ENCODE data around the gene RTP3.

RTP3 gene

DNA sequence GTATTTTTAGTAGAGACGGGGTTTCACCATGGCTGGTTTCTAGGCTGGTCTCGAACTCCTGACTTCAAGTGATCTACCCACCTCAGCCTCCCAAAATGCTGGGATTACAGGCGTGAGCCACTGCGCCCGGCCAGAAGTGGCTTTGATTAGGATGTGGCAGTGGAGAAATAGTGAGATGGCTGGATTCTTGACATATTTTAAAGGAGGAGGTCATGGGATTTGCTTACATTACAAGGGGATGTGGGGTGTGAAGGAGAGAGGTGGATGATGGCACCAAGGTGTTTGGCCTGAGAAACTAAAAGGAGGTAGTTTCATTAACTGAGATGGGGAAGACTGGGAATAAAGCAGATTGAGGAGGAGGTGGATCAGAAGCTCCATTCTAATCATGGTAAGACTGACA is 18.1 kb upstream of the RTP3 start:
- H3K4me3 Mint-ChIP-seq = no peak overlapping the region
- H3K4me1 Mint-ChIP-seq = peaks cover 5% of the 10 kb centered on the region
- H3K9me3 Mint-ChIP-seq = peaks cover 11% of the 10 kb centered on the region
- TF ChIP-seq, protein P1, sequence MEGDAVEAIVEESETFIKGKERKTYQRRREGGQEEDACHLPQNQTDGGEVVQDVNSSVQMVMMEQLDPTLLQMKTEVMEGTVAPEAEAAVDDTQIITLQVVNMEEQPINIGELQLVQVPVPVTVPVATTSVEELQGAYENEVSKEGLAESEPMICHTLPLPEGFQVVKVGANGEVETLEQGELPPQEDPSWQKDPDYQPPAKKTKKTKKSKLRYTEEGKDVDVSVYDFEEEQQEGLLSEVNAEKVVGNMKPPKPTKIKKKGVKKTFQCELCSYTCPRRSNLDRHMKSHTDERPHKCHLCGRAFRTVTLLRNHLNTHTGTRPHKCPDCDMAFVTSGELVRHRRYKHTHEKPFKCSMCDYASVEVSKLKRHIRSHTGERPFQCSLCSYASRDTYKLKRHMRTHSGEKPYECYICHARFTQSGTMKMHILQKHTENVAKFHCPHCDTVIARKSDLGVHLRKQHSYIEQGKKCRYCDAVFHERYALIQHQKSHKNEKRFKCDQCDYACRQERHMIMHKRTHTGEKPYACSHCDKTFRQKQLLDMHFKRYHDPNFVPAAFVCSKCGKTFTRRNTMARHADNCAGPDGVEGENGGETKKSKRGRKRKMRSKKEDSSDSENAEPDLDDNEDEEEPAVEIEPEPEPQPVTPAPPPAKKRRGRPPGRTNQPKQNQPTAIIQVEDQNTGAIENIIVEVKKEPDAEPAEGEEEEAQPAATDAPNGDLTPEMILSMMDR (IDR thresholded peaks at IDR 0.05; ENCODE audit: unreplicated experiment in 3 of 3) = no peak
- peaks cover 31% of the 10 kb centered on the region for H3K27me3 Mint-ChIP-seq (ENCODE audit: low read depth)
- H3K36me3 Mint-ChIP-seq (ENCODE audit: low read depth) = no peaks in the 10 kb centered on the region
- no peak overlapping the region for H3K27ac Mint-ChIP-seq

DNA sequence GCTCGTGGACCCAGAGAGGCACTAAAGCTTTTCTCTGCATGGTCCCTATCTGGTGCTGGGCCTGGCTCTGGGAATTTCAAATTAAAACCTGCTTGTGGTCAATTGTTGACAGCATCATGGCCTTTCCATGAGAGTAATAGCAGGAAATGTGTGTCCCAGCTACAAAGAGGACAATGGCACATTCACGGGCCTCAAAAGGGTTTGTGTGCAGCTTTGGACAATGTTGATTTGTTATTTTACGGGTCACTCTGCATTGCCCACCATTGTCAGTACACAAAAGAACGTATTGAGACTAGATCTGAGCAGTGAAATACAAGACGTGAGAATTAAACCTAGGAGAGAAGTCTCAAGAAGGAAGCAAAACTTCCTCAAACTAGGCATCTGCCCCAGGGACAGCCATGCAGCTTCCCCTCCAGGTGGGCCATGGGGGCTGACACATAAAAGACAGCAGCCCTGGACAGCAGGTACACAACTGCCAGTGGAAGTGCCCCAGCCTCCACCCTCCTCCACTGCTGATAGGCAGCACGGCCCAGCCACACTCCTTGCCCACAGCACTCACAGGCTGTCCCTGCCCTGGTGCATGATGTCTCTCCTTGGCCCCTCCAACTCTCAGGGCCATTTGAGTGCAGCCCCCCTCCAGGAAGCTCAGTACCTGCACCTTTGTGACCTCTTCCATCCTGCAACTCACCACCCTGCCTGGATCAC is 17.1 kb upstream of the RTP3 start:
- no peak overlapping the region for H3K4me3 Mint-ChIP-seq
- H3K27ac Mint-ChIP-seq = no peak overlapping the region
- H3K27me3 Mint-ChIP-seq (ENCODE audit: low read depth) = peaks cover 24% of the 10 kb centered on the region
- no peaks in the 10 kb centered on the region for H3K36me3 Mint-ChIP-seq (ENCODE audit: low read depth)
- peaks cover 1% of the 10 kb centered on the region for H3K9me3 Mint-ChIP-seq
- H3K4me1 Mint-ChIP-seq = peaks cover 7% of the 10 kb centered on the region
- TF ChIP-seq, protein P1 (IDR thresholded peaks at IDR 0.05; ENCODE audit: unreplicated experiment in 3 of 3) = no peak

DNA sequence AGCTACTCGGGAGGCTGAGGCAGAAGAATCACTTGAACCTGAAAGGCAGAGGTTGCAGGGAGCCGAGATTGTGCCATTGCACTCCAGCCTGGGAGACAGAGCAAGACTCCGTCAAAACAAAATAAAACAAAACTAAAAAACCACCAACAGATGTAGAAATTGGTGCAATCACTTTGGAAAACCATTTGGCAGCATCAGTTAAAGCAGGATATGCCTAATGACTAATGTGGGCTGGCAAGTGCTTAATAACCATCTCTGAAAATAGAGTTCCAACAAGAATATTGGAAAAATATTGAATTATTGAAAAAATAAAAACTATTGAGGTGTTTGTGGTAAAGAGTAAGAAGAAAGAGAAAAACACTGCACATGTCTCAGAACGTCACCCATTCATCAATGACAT is 16.1 kb upstream of the RTP3 start:
- TF ChIP-seq, protein P1 (IDR thresholded peaks at IDR 0.05; ENCODE audit: unreplicated experiment in 3 of 3) = no peak

DNA sequence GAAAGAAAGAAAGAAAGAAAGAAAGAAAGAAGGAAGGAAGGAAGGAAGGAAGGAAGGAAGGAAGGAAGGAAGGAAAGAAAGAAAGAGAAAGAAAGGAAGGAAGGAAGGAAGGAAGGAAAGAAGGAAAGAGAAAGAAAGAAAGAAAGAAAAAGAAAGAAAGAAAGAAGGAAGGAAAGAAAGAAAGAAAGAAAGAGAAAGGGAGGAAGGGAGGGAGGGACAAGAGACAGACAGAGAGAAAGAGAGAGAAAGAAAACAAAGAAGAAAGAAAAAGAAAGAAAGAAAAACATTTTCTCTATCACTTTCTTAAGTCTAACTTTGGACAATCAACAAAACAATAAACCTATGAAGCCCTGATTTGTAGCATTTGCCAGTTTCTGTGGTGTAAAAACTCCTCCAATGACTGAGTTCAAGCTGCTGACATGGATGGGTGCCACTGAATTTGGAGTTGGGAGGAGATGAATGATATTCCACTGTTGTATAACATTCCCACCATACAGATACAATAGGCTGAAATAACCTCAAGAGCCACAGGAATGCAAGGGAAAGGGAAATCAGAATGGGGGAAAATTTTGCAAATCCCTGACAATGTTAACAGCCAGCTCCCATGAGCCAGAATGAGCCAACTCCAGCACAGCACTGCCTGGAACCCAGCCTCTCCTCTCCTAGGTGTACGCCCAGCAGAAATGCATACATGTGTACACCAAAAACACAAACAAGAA is 15.0 kb upstream of the RTP3 start:
- Mint-ChIP-seq H3K4me3 (no peak overlapping the region), H3K9me3 (peaks cover 2% of the 10 kb centered on the region), H3K36me3 (ENCODE audit: low read depth) (no peaks in the 10 kb centered on the region), H3K27ac (no peak overlapping the region), H3K4me1 (peaks cover 14% of the 10 kb centered on the region), H3K27me3 (ENCODE audit: low read depth) (peaks cover 16% of the 10 kb centered on the region)
- TF ChIP-seq, protein P1 (IDR thresholded peaks at IDR 0.05; ENCODE audit: unreplicated experiment in 3 of 3) = no peak

More for the DNA sequence above, 16.1 kb upstream of the RTP3 start:
- no peak overlapping the region for H3K27ac Mint-ChIP-seq
- H3K27me3 Mint-ChIP-seq (ENCODE audit: low read depth) = peaks cover 24% of the 10 kb centered on the region
- H3K9me3 Mint-ChIP-seq = no peaks in the 10 kb centered on the region
- H3K4me1 Mint-ChIP-seq = peaks cover 14% of the 10 kb centered on the region
- no peaks in the 10 kb centered on the region for H3K36me3 Mint-ChIP-seq (ENCODE audit: low read depth)
- no peak overlapping the region for H3K4me3 Mint-ChIP-seq

GRCh38 chr3:46483825-46484224 is 14.0 kb upstream of the RTP3 start:
- TF ChIP-seq, protein P1 (IDR thresholded peaks at IDR 0.05; ENCODE audit: unreplicated experiment in 3 of 3) = no peak
- H3K27me3 Mint-ChIP-seq (ENCODE audit: low read depth) = peaks cover 13% of the 10 kb centered on the region
- peak overlapping the region in 1 of 3 experiments; percentile 21 for H3K4me3 Mint-ChIP-seq
- peaks cover 5% of the 10 kb centered on the region for H3K9me3 Mint-ChIP-seq
- no peaks in the 10 kb centered on the region for H3K36me3 Mint-ChIP-seq (ENCODE audit: low read depth)
- peaks cover 19% of the 10 kb centered on the region for H3K4me1 Mint-ChIP-seq
- no peak overlapping the region for H3K27ac Mint-ChIP-seq
